ENCODE measurements around the gene ADAMTS3.

The ADAMTS3 gene

DNA sequence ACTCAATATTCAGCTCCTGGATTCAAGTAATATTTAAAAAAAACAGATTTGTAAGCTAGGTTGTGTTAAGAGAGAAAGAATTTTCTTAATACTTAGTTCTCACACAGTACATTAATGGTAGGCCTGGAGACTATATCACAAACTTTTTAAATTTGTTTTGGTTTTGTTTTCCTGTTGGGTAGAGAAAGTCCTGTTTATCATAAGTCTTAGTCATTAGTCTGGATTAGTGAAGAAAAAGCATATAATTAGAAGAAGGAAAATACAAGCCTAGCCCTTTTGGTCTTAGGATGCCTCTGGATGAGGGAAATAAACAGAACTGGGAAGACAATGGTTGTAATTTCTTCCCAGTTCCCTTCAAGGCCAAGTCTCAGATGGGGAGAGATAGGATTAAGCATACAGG, 163.6 kb downstream of the ADAMTS3 start:
- no peak for DNase-seq (ENCODE audit: low read depth)

DNA sequence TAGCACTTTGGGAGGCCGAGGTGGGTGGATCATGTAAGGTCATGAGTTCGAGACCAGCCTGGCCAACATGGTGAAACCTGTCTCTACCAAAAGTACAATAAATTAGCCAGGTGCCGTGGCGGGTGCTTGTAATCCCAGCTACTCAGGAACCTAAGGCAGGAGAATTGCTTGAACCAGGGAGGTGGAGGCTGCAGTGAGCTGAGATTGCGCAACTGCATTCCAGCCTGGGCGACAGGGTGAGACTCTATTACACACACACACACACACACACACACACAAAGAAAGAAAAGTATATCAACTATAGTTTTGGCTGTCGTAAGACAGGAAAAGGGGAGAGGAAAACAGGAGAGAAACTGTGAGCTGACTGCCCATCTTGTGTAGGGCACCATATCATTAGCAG, 171.7 kb downstream of the ADAMTS3 start:
- DNase-seq (ENCODE audit: low read depth): no peak

DNA sequence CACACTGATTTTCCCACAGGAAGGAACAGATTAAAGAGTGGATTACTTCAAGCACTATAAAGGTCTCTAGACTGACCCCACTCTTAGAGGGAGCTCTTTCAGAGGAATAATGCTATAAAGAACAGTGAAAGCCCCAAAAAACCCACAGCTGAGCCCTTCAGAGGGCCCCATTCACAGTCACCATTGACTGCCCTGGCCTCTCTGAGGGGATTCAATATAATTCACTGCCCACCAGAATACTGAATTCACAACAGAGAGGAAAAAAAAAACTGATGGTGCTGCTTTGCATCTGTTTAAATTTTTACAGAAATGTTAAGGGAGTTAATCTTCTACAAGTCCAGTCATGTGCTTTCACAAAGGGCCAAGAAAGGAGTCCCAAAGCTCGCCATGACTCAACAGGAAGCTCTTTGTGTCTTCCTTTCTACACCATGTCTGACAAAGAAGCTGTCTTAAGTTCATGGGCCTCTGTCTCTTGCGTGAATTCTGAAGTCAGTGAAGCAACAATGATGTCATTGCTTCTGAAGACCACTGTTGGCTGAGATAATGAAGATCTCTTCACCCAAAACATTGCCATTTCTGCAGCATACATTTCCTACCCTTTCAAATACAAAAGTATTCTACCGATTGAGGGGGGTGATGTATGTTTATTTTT, 174.9 kb downstream of the ADAMTS3 start:
- DNase-seq (ENCODE audit: low read depth): no peak

DNA sequence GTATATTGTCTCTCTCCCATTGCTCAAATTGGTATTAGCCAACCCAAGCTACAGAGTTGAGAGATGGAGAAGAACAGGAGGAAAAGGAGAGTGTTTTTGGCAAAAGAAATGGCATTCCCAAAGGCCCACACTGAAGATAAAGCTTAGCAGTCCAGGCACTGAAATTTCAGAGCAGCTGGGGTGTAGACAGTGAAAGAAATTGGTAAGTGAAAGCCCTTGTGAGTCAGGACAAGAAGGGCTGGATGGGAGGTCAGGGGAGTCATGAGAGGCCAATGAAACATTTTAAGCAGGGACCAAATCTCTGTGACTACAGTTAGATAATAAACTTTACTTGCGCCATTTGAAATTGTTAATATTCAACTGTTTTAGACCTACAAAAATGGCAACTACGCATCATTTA, 177.7 kb downstream of the ADAMTS3 start:
- DNase-seq (ENCODE audit: low read depth): no peak

DNA sequence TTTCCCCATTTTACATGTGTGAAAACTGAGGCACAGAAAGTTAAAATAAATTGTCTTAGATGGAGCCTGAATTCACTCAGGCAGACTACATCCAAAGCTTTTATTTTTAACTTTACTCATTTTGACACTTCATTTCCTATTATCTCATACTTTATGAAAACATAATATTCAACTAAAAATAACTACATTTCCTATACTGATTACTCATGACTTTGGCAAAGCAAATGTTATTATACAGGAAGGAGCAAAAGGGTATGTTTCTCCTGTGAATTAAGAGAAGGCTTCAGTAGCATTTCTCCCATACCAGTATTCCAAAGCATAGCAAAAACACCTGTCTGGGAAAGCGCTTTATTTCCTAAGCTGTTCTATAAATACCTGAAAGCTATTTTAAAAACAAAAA, 178.6 kb downstream of the ADAMTS3 start:
- DNase-seq (ENCODE audit: low read depth): no peak

DNA sequence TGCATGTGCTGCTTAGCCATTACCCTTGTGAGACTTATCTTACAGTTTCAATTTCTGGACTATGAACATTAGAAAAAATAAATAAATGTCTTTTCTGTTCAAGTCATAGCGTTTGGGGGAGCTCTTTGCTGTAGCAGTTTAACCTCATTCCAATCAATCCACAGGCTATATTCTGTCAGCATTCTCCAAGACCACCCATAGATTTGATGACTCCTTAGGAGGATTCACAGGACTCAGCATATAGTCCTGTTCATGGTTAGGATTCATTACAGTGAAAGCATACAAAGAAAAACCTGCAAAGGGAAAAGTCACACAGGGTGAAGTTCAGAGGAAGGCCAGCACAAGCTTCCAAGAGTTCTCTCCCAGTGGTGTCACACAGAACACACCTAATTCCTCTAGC, 180.5 kb downstream of the ADAMTS3 start:
- DNase-seq (ENCODE audit: low read depth): no peak

DNA sequence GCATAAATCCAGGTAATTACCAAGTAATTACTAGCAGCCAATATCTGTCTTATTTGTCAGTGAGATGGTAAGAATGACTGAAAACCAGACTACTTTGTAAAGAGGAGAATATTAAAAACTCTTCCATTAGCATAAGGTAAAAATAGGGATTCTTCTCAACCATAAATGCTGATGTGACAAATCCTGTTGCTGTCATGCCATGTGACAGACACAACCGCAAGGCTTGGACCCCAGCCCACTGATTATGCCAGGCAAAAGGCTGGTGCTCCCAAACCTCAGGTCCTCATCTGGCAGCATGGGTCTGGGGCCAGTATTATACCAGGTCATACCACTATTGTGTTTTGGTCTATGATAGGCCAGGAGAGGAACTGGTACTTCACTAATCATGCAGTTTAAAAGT, 181.1 kb downstream of the ADAMTS3 start:
- no peak for DNase-seq (ENCODE audit: low read depth)

DNA sequence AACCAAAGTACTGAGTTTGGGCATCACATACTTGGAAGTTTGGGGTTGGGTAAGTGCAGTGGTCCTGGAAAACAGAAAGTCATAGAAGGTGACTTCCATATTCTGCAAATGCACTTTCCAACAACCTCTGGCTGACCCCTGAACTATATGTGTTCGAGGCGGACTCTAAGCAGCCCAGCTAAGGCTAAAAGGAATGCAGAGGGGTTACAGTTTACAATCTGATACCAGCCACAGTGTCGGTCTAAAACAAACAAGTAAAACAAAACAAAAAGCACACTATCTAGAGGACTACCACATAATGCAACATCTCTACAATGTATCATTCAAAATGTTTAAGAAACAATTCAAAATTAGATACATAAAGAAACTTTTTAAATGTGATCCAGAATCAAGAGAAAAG, 185.6 kb downstream of the ADAMTS3 start:
- no peak for DNase-seq (ENCODE audit: low read depth)

DNA sequence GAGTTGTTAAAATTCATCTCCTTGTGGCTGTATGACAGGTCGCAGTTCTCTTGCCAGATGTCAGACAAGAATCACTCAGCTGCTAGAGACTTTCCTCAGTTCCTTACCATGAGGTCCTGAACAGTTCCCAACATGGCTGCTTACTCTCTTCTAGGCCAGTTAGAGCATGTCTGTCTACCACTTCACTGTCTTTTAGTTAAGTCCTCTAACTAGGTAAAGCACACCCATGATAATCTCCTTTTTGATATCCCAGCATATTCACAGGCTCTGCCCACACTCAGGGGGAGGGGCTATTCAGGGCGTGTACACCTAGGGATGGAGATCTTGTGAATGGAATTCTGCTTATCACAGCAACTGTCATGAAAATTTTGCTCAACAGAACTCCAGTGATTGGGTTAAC, 190.1 kb downstream of the ADAMTS3 start:
- no peak for DNase-seq (ENCODE audit: low read depth)

DNA sequence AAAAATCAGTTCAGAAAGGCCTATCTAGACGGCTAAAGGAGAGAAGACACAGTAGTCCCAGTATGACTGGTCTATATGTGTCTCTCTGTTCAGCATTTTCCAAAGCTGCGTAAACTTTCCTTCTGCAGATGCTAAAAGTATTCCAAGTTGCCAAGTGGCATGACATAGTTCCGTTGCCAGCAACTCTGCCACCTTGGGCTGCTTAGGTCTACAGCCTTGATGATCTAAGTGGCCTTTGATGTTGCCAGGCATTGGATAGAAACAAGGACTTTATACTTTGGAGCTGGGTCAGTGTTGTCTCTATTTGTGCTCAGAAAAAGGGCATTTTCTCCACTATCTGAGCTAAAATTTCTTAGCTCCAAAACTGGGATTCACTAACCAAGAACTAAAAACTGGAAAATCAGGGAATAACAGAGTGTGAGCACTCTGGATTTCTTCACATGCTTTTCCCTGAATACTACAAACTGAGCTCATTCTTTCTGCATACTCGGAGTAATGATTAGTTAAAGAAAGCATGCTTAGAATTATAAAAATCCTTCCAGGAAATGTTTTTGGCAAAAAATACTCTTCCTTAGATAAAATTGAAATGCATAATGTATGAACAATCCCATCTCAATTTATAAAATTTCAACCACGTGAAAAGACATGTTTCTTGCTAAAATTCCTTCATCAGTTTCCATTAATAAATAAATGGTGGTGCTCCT, 191.4 kb downstream of the ADAMTS3 start:
- DNase-seq (ENCODE audit: low read depth): no peak

DNA sequence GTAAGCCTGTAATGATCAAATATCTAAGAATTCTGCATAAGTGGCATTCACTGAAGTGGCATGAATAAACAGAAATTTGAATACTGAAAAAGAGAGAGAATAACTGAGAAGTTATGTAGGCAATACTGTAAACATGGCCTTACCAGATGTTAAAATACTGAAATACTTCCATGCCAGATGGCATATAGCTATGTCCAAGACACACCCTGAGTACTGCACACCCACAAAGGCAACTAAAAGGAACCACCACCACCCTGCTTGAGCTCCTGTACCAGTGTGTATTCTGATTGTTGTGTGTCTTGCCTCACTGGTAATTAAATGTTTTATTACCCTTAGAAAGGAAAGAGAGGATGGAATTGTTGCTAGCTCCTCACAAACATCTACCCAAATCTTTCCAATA, 192.1 kb downstream of the ADAMTS3 start:
- DNase-seq (ENCODE audit: low read depth): no peak

DNA sequence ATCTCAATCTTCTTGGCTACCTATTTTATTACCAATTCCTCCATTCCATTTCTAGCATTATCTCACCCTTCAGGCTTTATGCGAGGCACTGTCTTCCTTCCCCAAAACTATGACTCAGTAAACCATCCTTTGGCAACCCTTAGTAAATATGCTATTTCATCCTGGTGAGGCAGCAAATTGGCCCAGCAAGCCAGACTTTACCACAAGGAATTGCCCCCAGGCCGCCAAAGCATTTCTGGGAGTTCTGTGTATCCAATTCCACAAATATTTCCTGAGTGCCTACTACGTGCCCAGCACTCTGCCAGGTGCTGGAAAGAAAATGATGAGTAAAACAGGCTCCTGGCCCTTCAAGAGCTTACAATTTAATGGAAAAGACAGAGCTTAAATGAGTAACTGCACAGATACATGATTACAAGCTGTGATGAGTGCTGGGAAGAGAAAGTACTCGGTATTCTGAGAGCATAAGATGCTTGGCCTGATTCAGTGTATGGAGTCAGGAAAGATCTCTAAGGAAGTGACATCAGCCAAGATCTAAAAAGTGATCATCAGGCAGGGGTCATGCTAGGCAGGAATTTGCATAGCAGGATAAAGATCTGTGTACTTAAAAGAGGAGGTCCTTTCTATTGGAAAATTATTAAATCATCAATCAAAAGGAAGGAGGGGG, 193.8 kb downstream of the ADAMTS3 start:
- DNase-seq (ENCODE audit: low read depth): no peak

DNA sequence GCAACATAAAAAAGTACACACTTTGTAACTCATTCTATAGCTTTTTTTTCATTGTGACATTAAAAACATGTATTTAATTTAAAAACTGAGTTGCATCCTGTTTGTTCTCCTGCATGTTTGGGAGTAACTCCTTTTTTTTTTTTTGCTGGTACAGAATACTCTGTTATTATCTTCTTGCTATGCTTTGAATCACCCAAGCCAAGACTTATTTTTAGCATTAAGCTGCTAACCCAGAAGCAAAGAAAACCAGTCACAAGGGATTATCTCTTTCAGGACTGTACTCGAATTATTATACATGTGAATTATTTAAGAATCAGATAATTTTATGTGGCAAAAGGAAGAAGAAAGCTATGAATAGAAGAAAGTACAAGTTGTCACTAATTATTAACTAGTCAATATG, 194.9 kb downstream of the ADAMTS3 start:
- DNase-seq (ENCODE audit: low read depth): no peak

DNA sequence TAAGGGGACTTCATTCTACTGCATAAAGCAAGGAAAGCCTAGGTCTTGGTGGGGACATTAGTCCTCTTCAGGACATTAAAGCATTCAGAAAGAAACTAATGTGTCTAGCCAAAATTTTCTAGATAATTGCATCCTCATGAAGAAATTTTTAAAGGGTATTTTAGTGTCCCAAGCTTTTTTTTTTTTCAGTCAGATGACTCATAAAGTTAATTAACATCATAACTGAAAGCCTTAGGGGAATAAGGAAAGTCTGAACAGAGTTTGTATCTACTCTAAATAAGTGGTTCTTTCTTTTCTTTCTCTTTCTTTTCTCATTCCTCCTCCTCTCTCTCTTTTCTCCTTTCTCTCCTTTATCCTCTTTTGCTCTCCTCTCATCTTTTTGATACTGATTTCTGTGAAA, 202.4 kb downstream of the ADAMTS3 start:
- no peak for DNase-seq (ENCODE audit: low read depth)

DNA sequence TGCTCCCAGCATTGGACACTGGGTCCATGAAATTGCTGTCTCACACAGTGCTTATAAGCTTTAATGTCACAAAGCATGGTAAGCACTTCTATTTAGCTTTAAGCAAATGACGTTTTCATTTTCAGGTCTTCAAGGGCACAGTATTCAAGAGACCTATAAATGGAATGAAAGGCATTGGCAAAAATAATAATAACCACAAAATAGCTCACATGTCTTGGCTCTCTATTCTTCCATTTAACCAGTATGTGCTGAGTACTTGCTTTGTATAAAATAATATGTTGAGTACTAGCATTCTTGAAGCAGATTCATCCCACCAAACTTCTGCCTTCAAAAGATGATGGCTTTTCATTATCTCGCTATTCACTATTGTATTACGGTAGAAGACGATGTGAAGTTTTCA, 203.0 kb downstream of the ADAMTS3 start:
- DNase-seq (ENCODE audit: low read depth): no peak

DNA sequence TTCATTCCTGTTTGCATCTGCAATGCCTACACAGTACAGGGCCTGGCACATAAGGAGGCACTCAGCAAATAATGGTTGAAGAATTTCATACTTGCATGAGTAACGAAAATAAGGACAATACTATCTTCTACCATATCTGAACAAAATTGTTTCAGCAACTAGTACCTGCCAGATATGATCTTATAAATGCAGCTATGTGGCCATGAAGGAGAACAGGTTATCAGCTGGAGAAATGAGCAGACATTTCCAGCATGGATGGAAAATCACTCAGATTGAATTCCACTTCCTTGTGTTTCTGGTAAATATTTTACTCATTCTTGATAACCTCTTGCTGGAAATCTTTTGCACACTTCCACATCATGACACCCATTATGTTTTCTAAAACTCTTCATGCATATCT, 204.0 kb downstream of the ADAMTS3 start:
- DNase-seq (ENCODE audit: low read depth): no peak

DNA sequence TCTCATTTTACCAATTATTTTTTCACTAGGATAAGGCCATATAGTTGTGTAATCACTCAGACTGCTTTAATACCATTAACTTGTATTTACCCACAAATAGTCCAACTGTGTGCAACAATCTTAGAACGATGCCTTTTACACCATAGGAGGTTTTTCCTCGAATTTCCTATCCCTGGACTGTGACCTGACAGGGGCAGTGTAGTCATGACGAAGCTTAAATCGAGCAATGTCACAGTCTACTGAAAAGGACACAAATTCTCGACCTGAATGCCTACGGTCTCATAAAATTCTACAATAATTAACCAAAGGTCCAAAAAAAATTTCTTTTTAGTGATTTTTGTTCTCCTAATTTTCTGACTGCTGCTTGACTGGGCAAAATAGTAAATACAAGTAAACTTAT, 208.9 kb downstream of the ADAMTS3 start:
- no peak for DNase-seq (ENCODE audit: low read depth)

DNA sequence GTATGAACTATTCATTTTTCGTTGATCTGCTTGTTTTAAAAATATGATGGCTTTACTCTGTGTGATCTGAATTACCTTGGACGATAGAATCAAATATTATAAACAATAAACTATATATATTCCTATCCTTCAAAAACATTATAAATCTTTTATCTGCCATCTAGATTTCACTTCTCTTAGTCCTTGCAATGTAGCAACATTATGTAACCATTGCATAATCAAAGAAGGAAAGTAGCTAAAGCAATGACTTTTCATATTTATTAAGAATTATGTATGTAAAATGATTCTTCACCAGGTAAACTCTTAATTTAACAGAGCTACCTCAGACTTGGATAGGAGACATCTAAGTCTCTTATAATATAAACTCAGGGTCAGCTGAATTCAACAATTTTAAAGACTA, 210.5 kb downstream of the ADAMTS3 start:
- DNase-seq (ENCODE audit: low read depth): no peak

DNA sequence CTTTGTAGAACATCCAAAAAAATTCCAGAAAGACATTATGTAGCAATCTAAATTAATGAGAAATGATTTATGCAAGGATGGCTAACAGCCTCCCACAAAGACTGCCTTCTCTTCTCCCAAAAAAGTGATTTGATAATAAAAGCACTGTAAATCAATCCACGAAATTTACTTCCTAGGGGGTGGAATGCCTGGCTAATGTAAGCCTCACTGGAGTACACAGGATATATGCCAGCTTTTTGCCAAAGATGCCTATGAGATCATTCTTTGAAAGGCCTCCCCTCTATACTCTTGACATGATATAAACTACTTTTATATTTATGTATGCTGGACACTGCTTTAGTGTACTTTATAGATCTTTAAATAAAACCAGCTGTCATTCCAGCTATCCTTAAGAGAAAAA, 211.1 kb downstream of the ADAMTS3 start:
- no peak for DNase-seq (ENCODE audit: low read depth)

DNA sequence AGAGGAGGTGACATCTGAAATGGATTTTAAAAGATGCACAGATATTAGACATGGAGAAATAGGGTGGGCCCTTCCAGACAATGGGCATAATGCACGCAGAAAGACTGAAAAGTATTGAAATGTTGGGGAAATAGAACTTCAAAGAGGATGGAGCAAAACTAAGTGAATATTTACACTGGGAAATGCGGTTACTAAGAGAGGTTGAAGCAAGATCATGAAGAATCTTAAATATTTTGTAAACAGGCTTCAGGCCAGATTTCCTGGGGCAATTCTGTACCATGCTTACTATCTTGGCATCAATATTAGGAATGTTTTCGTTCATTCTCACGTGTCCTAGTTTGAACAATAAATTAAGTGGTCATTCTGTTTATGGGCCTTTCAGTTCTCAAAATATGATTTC, 216.3 kb downstream of the ADAMTS3 start:
- no peak for DNase-seq (ENCODE audit: low read depth)

DNA sequence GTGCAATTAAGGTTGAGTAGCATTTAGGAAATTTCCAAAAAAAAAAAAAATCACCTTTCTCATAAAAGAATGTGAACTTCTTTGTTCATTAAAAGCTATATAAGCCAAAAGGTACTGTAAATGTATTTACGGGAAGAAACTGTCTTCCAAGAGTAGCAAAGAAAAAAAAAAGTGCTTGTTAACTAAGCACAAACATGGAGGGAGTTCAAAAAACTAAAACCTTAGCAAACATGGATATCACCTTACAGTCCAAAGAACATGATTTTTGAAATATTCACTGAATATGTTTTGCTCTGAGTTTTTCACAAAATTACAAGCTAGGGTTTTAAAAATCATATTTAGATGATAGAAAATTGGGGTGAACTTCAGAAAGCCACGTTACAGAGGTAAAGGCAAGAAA, 217.5 kb downstream of the ADAMTS3 start:
- no peak for DNase-seq (ENCODE audit: low read depth)

DNA sequence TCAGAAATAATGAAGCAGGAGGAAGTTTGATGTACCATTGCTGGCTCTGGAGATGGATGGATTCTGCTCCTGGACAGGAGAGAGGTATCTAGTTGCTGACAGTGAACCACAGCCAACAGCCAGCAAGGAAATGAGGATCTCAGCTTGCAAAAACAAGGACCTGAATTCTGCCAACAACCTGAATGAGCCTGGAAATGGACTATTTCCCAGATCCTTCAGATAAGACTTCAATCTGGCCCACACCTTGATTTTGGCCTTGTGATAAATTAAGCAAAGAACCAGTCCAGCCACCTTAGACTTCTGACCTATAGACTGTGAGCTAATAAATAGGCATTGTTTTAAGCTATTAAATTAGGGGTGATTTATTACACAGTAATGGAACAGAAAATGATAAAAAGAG, 220.3 kb downstream of the ADAMTS3 start:
- no peak for DNase-seq (ENCODE audit: low read depth)

DNA sequence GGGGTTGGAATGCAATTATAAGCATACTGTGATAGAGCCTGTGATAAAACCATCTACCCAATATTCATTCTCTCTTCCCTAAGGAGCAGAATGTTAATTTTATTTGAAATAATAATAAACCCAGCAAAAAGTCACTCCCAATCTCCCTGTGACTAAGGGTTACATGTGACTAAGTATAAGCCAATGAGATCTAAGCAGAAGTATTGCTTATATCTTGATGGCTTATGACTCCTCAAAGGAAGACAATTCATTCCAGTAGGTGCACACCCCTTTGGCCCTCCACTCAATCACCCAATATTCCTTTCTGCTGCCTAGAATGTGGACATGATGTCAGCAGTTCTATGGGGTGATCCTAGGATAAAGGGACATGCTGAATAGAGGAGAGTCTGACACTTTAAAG, 224.6 kb downstream of the ADAMTS3 start:
- no peak for DNase-seq (ENCODE audit: low read depth)

DNA sequence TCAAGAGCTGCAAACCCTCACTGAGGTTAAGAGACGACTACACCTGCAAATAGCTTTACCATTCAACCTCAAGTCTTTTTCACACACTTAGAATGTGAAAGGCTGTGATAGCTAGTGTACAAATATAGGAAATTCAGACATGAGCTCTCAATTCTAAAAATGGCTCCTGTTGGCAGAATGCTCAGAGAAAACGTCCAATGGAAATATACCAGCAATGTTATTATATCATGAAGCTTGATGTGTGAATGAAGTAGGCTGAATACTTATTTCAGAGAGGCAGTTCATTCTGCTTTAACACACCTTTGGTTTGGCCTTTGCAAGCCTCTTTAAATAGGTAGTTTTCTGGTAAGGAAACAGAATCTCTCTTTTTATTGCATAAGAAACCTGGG, 227.6 kb downstream of the ADAMTS3 start:
- DNase-seq (ENCODE audit: low read depth): no peak

All from activated gamma-delta T cell treated with anti-CD3 and anti-CD28 coated beads, Interleukin-2, amount 50 U/mL, for 16 hours (primary cell).